Right atrium auricular region (tissue), 2 donors: ENCODE measurements around the gene RNU6-1. TPM values are rescaled to one million over a fixed set of nuclear protein-coding genes. Genes with fewer than 3 reads are reported as not detected.

ENCODE experiments used
- DNase-seq: peaks from one replicate; pipeline ENCODE4 v3.0.0-alpha.2; 2019; ENCODE audit warnings: low spot score
- H3K27ac ChIP-seq, 2 donors: fragments of 200-600 bp; sonication (generic); 1 replicate in 1 of 2; 2 replicates in 1 of 2; pipeline ENCODE4 v1.5.1; 2016 to 2019
- H3K27me3 ChIP-seq, 2 donors: fragments of 200-600 bp; sonication (generic); one replicate each; pipeline versions ENCODE4 v1.5.1 to v1.6.0; 2017 to 2019
- H3K36me3 ChIP-seq: fragments of 200-600 bp; sonication (generic); one replicate; pipeline ENCODE4 v1.5.1; 2016
- H3K4me1 ChIP-seq, 2 donors: fragments of 200-600 bp; sonication (generic); one replicate each; pipeline versions ENCODE4 v1.5.1 to v1.6.0; 2017 to 2019
- H3K4me3 ChIP-seq, 2 donors: fragments of 200-600 bp; sonication (generic); 1 replicate in 1 of 2; 2 replicates in 1 of 2; pipeline ENCODE4 v1.5.1; 2017 to 2019; ENCODE audit warnings: mild to moderate bottlenecking in 1 of 2, moderate library complexity in 1 of 2
- H3K9me3 ChIP-seq, 2 donors: fragments of 200-600 bp; sonication (generic); one replicate each; pipeline ENCODE4 v1.5.1; 2019
- total RNA-seq, 2 donors: library from RNA; depleted of rRNA; stranded (reverse); fragments of >200 nt; gene quantifications; one replicate each; pipeline ENCODE4 v1.1.0, GENCODE V29; 2016
- TF ChIP-seq, protein P1 (sequence below), 2 donors: fragments of 200-600 bp; sonication (generic); IDR thresholded peaks; one replicate each; pipeline ENCODE4 v1.5.1; 2019; ENCODE audit warnings: antibody characterized with exemption in 2 of 2

The RNU6-1 gene
- total RNA-seq, 2 donors from 2014 or later: not detected

DNA sequence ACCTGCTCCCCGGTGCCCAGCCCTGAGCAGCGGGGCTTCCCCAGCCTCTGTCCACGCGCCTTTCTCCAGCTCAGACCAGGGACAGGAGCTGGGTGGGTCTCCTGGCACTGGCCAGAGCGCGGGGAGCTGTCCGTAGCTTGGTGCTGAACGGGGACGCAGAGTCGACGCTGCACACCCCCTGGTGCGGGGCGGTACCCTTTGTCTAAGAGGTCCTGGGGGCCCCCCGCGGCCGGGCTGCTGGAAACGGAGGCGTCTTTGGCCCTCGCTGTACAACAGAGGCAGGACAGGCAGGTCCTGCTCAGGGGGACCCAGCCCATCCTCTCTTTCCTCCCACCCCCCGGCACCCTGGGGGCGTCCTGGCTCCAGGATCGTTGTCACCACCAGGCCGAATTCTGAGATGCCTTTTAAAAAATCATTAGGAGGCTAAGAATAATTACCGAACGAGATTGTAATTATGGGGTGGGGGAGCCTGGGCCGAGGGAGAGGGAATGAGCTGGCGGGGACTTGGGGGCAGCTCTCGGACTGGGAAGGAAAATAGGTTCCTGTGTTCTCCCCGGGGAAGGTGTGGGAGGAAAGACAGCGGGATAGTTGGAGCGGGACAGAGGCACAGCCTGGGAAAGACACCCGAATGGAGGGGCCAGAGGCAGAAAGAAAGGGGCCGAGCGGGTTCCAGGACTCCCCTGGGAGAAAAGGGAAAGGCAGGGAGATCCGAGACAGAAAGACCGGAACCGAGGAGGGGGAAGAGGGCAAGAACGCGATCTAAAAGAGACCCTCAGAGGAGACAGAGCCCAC, 18.7 kb downstream of the RNU6-1 start:
- TF ChIP-seq, protein P1, sequence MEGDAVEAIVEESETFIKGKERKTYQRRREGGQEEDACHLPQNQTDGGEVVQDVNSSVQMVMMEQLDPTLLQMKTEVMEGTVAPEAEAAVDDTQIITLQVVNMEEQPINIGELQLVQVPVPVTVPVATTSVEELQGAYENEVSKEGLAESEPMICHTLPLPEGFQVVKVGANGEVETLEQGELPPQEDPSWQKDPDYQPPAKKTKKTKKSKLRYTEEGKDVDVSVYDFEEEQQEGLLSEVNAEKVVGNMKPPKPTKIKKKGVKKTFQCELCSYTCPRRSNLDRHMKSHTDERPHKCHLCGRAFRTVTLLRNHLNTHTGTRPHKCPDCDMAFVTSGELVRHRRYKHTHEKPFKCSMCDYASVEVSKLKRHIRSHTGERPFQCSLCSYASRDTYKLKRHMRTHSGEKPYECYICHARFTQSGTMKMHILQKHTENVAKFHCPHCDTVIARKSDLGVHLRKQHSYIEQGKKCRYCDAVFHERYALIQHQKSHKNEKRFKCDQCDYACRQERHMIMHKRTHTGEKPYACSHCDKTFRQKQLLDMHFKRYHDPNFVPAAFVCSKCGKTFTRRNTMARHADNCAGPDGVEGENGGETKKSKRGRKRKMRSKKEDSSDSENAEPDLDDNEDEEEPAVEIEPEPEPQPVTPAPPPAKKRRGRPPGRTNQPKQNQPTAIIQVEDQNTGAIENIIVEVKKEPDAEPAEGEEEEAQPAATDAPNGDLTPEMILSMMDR (IDR thresholded peaks at IDR 0.05): no peak
- DNase-seq: no peak
- Histone ChIP-seq H3K27ac (no peak overlapping the region), H3K27me3 (peaks cover 58 to 68% of the 10 kb centered on the region in 2 donors), H3K4me1 (peaks cover 0 to 55% of the 10 kb centered on the region in 2 donors), H3K4me3 (no peak overlapping the region), H3K36me3 (no peaks in the 10 kb centered on the region), H3K9me3 (peaks cover 0 to 9% of the 10 kb centered on the region in 2 donors)

DNA sequence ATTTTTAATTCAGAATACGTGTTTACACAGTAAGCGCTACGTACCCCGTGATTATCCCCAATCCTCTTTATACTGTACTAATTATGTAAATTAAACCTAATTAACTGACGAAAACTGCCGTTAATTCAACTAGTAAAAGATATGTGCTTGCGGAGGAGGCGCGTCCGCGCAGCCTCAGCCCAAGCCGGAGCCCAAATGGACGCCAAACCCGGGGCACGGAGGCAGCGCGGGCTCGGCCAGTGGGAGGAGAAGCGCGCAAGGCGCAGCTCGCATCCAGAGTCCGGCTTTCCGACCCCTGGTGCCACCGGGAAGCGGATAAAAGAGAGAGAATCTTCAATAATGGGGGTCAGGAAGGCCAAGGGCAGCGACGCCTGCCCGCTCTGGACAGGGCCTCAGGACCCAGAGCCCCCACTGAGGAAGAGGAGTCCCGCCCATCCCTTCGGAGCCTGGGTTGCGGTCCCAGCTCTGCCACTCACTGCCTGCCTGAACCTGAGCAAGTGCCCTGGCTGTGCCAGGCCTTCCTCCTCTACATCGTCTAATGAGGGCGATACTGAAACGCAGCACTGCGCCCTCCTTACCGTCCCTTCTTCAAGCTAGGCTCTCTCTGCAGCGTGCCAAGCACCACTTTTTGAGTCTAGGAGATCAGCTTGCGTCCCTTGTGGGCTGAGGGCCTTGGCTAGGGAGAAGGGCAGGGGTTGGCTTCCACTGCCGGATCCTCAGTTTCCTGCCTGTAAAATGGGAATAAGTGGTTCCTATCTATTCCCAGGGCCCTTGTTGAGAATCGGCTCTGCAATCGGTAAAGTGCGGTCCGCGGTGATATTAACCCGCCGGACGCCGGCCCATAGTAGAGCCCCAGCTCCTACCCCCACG, 19.5 kb downstream of the RNU6-1 start:
- TF ChIP-seq, protein P1 (IDR thresholded peaks at IDR 0.05): no peak
- Histone ChIP-seq H3K9me3 (peaks cover 0 to 16% of the 10 kb centered on the region in 2 donors), H3K4me3 (no peak overlapping the region), H3K27me3 (peaks cover 52 to 59% of the 10 kb centered on the region in 2 donors), H3K4me1 (peaks cover 0 to 46% of the 10 kb centered on the region in 2 donors), H3K27ac (no peak overlapping the region), H3K36me3 (no peaks in the 10 kb centered on the region)
- DNase-seq: no peak

DNA sequence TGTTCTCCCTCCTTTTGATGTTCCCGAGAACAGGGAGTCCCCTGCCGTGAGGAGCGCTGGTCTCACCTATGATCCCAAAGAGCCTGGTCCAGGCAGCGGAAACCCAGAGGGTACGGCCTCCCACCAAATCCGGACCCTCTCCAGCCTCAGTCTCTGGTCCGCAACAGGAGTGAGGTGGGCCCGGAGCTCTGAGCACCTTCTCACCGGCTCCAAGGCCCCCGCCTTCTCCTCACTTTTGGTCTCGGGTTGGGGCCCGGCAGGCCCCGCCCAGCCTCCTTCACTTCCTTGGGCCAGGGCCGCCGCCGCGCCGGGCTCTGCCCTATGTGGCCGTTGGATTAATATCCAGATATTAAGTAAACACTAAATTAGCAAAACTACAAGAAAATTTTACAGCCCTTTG, 20.2 kb downstream of the RNU6-1 start:
- Histone ChIP-seq H3K4me1 (peaks cover 0 to 39% of the 10 kb centered on the region in 2 donors), H3K27me3 (peaks cover 46 to 52% of the 10 kb centered on the region in 2 donors), H3K27ac (no peak overlapping the region), H3K4me3 (no peak overlapping the region), H3K9me3 (peaks cover 0 to 16% of the 10 kb centered on the region in 2 donors), H3K36me3 (no peaks in the 10 kb centered on the region)
- no peak for DNase-seq
- TF ChIP-seq, protein P1 (IDR thresholded peaks at IDR 0.05): no peak

DNA sequence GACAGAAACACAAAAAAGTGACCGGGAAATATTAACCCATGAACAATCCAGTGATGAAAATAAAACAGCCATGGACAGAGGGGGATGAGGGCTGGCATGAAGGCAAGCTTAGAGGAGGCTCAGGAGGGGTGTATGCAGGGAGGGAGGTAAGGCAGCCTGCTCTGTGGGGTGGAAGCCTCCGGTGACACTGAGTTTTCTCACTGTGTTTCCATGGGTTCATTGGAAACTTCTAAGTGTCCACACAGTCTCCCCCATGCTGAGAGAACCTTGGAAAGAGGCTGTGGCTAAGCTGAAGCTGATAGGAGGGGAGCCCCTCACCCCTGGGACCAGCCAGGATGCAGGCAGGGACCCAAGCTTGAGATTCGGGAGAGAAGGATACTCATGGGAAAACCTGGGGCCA, 21.4 kb downstream of the RNU6-1 start:
- H3K4me1 ChIP-seq: peaks cover 0 to 27% of the 10 kb centered on the region in 2 donors
- no peak overlapping the region for H3K27ac ChIP-seq
- H3K4me3 ChIP-seq: no peak overlapping the region
- TF ChIP-seq, protein P1 (IDR thresholded peaks at IDR 0.05): no peak
- H3K36me3 ChIP-seq: no peaks in the 10 kb centered on the region
- peaks cover 0 to 16% of the 10 kb centered on the region in 2 donors for H3K9me3 ChIP-seq
- H3K27me3 ChIP-seq: peaks cover 35 to 41% of the 10 kb centered on the region in 2 donors
- DNase-seq: no peak

DNA sequence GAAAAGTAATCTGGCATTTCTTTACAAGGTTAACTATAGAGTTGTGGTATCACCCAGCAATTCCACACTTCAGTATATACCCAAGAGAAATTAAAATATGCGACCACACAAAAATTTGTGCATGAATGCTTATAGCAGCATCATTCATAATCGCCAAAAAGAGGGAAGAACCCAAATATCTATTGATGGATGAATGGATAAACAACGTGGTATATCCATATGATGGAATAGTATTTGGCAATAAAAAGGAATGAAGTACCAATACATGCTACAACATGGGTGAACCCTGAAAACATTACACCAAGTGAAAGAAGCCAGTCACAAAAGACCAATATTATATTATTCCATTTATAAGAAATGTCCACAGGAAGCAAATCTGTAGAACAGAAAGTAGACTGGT, 23.2 kb downstream of the RNU6-1 start:
- Histone ChIP-seq H3K9me3 (peaks cover 0 to 16% of the 10 kb centered on the region in 2 donors), H3K4me3 (no peak overlapping the region), H3K27me3 (peaks cover 23% of the 10 kb centered on the region in 2 donors), H3K27ac (no peak overlapping the region), H3K36me3 (no peaks in the 10 kb centered on the region), H3K4me1 (peaks cover 0 to 16% of the 10 kb centered on the region in 2 donors)
- no peak for DNase-seq
- TF ChIP-seq, protein P1 (IDR thresholded peaks at IDR 0.05): no peak
